ENCODE results near the gene OR1F1. TPM values are rescaled to one million over a fixed set of nuclear protein-coding genes. Genes with fewer than 3 reads are reported as not detected.
"Not testable (repeated sequence)": the region's sequence is repeated elsewhere in the genome, so short reads cannot be mapped to it uniquely, and the experiment has no call there.

The OR1F1 gene
- total RNA-seq (2014; rRNA removed; shearing (Covaris generic); ENCODE audit: low replicate concordance) = not detected in 2 replicates

DNA sequence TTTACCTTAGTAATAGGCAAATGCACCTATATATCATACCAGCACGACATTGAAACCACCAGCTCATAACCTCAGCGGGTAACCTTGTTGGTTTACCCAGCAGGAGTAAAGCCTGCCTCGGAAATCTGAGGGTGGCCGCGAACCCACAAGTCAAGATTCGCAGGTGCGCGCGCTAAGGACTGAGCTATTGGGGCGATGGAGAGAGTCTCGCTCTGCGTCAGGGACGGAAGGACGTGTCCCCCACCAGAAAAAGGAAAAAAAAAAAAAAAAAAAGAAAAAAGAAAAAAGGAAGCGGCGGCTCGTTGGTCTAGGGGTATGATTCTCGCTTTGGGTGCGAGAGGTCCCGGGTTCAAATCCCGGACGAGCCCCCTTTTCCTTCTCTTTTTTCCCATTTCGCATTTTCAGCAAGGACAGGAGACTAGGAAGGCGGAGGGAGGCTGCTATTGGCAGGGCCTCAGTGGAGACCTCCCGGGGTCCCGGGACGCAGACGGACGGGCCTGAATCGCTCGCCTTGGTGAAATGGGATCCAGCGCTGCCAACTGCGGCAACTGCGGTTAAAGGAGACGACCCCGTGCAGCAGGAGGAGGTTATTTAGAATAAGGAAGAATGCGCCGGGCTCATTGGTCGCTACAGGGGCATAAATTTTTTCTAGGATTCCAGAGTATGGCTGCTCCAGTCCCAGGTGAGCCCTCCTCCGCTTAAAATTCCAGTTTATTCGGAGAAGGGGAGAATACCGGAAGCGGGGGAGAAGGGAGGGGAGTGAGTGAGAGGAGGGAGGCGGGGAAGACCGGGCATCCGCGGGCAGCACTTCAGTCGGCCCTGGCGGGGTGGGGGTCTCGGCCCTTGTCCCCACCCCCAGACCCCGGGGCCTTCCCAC lies at the start of gene OR1F1:
Gene OR1F1 (plus strand): TSS at position 407 of the 877 bp plus-strand sequence.
- in situ Hi-C loops (cut with HindIII; ENCODE audit: low pct_unique_long_range_greater_than_20kb, low sequenced_read_pairs) = no loop called here
- peak; percentile 79 for DNase-seq (ENCODE audit: low read depth)

DNA sequence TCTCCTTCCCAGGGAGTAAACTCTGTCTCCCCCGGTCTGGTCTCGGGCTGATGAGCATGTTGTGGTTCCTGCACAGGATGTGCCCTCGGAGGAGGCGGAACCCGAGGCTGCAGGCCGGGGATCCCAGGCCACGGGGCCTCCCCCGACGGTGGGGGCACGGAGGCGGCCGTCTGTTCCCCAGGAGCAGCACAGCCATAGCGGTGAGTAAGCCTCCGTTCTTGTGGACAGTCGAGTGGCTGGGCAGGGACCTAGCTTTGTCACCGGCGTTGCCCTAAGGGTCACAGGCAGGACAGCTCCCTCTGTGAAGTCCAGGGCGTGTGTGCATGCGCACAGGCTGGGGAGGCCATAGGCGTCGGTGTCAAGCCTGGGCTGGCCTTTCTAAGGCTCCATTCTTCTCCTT lies 49.7 kb upstream of the OR1F1 start:
- in situ Hi-C loops (cut with HindIII; ENCODE audit: low pct_unique_long_range_greater_than_20kb, low sequenced_read_pairs) = no loop called here
- no peak for DNase-seq (ENCODE audit: low read depth)

DNA sequence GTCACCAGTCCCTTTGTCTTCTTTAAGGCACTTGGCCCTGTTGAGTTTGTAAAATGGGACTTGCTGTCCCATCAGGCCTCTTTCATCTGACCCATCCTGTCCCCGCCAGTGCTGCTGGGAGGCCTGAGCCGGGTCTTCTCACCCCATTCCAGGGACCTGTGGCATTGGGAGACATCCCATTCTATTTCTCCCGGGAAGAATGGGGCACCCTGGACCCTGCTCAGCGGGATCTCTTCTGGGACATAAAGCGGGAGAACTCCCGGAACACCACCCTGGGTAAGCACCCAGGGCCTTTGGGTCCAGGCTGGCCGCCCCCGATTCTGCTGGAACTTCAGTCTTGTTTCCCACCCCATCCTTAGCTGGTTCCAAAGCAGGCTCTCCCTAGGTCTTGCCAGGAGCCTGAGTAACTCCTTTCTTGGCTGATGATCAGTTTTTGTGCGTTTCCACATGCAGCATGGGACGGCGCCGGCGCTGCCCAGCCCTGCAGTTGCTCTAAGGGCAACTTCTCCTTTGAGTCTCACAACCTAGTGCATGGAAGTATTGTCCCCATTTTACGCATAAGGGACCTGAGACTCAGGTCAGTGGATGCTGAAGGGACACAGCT lies 49.1 kb upstream of the OR1F1 start:
- in situ Hi-C loops (cut with HindIII; ENCODE audit: low pct_unique_long_range_greater_than_20kb, low sequenced_read_pairs) = no loop called here

DNA sequence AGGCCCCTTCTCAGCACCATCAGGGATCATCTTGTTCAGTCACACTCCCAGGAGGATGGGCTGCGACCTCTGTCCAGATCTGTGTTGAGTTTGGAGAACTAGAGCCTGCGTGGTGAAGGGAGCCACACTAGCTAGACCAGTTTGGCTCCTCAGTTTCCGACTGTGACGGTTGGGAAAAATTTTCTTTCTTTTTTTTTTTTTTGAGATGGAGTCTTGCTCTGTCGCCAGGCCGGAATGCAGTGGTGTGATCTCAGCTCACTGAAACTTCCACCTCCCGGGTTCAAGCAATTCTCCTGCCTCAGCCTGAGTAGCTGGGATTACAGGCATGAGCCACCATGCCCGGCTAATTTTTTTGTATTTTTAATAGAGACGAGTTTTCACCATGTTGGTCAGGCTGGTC lies 48.4 kb upstream of the OR1F1 start:
- in situ Hi-C loops (cut with HindIII; ENCODE audit: low pct_unique_long_range_greater_than_20kb, low sequenced_read_pairs); DNase-seq (ENCODE audit: low read depth): not testable (repeated sequence)

More for the DNA sequence above, 49.1 kb upstream of the OR1F1 start:
- no peak for DNase-seq (ENCODE audit: low read depth)

DNA sequence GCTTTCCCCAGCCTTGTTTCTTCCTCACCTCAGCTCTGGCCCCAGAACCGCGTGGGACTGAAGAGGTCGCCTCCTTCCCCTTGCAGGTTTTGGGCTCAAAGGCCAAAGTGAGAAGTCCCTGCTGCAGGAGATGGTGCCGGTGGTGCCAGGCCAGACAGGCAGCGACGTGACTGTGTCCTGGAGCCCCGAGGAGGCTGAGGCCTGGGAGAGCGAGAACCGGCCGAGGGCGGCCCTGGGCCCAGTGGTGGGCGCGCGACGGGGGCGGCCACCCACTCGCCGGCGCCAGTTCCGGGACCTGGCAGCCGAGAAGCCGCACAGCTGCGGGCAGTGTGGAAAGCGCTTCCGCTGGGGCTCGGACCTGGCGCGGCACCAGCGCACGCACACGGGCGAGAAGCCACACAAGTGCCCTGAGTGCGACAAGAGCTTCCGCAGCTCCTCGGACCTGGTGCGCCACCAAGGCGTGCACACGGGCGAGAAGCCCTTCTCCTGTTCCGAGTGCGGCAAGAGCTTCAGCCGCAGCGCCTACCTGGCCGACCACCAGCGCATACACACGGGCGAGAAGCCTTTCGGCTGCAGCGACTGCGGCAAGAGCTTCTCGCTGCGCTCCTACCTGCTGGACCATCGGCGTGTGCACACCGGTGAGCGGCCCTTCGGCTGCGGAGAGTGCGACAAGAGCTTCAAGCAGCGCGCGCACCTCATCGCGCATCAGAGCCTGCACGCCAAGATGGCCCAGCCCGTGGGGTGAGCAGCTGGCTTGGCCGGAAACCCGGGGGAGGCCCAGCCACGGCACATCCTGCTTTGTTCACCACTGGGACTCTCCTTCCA lies 47.2 kb upstream of the OR1F1 start:
- no peak for DNase-seq (ENCODE audit: low read depth)
- in situ Hi-C loops (cut with HindIII; ENCODE audit: low pct_unique_long_range_greater_than_20kb, low sequenced_read_pairs) = no loop called here

DNA sequence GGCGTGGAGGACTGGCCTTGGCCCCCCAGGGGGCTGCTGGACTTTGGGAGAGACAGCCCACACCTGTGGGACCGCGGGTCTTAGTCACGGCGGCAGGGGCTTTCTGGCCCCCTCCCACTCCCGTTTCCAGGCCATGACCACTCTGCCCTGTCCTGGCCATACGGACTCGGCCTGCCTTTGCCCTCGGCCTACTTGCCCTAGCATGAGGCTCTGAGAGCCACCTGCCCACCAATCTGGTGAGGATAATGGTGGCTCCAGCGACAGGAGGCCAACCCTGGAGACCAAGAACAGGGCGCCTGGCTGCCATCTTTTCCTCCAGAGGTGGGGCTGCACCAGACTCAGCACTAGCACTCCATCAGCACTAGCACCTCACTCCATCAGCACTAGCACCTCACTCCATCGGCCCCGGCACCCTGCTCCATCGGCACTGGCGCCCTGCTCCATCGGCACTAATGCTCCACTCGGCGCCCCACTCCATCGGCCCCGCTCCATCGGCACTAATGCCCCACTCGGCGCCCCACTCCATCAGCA lies 46.2 kb upstream of the OR1F1 start:
- in situ Hi-C loops (cut with HindIII; ENCODE audit: low pct_unique_long_range_greater_than_20kb, low sequenced_read_pairs) = no loop called here
- no peak for DNase-seq (ENCODE audit: low read depth)

DNA sequence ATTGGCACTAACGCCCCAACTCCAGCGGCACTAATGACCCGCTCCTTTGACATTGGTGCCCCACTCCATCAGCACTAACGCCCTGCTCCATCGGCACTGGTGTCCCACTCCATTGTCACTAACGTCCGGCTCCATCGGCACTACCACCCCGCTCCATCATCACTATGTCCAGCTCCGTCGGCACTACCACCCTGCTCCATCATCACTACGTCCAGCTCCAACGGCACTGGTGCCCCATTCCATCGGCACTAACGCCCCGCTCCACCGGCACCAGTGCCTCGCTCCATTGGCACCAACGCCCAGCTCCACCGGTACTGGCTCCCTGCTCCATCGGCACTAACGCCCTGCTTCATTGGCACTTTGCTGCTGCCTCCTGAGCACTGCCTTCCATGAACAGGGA lies 45.7 kb upstream of the OR1F1 start:
- DNase-seq (ENCODE audit: low read depth) = no peak
- in situ Hi-C loops (cut with HindIII; ENCODE audit: low pct_unique_long_range_greater_than_20kb, low sequenced_read_pairs) = no loop called here

DNA sequence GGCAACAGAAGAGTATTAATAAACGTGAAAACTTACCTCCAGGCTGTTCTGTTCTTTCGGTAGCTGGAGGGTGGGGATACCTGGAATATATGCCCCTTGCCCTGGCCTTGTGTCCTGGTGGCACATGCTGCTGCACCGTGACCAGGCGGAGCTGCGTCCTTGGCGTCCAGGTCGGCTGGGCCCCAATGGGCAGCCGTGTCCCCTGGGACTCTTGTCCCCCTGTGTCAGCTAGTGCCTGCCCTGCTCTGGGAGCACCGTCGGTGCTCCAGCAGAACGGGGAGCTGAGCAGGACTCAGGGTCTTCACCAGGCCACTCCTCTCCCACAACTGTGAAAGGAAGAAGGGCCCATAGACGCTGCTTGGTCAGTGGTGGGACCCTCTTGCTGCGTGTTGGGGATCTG lies 45.2 kb upstream of the OR1F1 start:
- in situ Hi-C loops (cut with HindIII; ENCODE audit: low pct_unique_long_range_greater_than_20kb, low sequenced_read_pairs) = no loop called here
- no peak for DNase-seq (ENCODE audit: low read depth)

DNA sequence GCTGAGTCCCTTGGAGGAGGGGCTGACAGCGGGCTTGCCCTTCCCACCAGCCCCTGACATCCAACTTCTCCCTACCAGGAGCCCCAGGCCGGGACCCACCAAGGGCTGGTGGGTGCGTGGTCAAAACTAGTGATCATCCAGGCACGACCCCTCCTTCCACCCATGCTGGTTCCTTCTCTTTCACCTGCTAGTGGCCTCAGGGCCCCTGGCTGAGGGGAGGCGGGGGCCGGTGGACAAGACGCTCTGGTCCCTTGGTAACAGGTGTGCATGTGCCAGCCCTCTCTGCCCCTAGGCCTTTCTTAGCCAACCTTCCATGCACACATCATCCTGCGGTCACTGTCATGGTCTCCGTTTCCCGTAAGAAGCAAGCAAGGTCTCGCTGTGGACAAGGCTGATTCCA lies 44.8 kb upstream of the OR1F1 start:
- no peak for DNase-seq (ENCODE audit: low read depth)
- in situ Hi-C loops (cut with HindIII; ENCODE audit: low pct_unique_long_range_greater_than_20kb, low sequenced_read_pairs) = no loop called here

DNA sequence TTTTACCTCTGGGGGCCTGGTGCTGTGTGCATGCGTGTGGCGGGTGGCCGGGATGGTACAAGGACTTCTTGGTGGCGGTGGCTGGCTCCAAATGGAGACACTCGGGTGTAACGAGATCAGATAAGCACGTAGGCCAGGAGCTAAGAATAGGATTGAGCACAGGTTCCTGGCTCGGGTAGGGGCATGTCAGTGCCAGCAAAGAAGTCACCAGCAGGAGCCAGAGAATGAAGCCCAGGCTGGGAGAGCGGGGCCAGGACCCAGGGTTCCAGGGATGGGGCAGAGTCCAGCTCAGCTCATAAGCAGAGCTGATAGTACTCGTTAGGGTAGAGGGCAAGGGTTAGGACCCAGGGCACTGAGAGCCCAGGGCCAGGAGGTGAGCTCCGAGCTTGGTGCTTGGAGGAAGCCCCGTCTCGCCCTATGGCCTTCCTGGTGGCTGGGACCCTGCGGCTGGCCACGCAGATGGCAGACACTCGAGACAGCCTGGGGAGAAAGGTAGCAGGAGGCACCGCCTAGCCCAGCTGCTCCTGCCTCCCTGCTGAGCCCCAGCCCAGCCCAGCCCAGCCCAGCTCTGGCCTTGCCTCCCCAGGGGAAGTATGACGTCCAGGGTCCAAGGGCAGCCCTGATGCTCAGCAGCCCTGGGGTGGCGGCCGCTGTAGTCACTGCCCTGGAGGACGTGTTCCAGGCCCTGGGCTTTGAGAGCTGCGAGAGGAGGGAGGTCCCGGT lies 44.2 kb upstream of the OR1F1 start:
- in situ Hi-C loops (cut with HindIII; ENCODE audit: low pct_unique_long_range_greater_than_20kb, low sequenced_read_pairs) = no loop called here
- no peak for DNase-seq (ENCODE audit: low read depth)

DNA sequence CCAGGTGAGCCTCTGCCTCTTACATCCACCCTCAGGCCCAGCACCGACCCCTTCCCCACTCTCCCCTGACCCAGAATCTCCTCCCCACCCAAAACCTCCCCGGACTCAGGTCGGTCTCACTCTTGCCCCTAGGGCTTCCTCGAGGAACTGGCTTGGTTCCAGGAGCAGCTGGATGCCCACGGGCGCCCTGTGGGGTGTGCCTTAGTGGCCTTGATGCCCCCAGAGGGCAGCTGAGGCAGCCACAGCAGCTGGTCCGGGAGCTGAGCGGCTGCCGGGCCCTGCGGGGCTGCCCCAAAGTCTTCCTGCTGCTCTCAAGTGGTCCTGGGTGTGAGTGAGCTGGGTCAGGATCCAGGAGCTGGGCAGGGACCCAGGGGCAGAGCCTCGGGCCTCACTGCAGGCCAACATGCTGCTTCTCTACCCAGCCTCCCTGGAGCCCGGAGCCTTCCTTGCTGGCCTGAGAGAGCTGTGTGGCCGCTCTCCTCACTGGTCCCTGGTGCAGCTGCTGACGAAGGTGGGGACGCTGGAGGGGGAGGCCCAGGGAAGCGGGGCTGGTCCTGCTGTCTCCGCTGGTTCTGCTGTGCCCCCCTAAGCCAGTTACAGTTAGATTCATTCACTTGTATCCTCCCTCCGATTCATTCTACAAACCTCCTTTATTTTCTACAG lies 43.6 kb upstream of the OR1F1 start:
- no peak for DNase-seq (ENCODE audit: low read depth)
- in situ Hi-C loops (cut with HindIII; ENCODE audit: low pct_unique_long_range_greater_than_20kb, low sequenced_read_pairs) = no loop called here

DNA sequence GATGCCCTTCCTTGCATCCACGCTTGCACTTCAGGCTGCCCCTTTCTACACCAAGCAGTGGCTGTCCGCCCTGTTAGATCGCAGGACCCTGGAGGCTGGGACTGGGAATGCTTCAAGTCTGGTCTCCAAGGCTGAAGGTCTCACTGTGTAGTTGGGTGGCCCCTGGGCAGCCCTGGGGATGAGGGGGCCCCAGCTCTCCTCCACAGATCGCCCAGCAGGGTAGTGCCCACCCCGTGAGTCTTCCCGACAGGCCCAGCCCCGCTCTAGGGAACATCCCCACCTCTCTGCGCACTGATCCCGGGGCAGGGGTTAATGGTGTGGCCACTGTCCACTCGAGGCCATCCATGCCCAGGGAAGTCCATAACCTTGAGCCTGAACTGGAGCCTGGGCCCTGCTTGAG lies 42.9 kb upstream of the OR1F1 start:
- no peak for DNase-seq (ENCODE audit: low read depth)
- in situ Hi-C loops (cut with HindIII; ENCODE audit: low pct_unique_long_range_greater_than_20kb, low sequenced_read_pairs) = no loop called here

DNA sequence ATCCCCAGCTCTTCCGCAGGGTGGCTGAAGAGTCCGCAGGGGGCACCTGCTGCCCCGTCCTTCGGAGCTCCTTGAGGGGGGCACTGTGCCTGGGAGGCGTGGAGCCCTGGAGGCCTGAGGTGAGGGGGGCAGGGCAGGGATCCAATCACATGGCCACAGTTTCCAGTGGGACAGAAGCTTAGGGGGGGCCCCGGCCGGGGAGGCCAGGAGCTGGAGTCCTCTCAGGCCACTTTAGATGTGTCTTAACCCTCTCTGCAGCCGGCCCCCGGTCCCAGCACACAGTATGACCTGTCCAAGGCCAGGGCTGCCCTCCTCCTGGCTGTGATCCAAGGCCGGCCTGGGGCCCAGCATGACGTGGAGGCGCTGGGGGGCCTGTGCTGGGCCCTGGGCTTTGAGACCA lies 42.3 kb upstream of the OR1F1 start:
- in situ Hi-C loops (cut with HindIII; ENCODE audit: low pct_unique_long_range_greater_than_20kb, low sequenced_read_pairs) = no loop called here

DNA sequence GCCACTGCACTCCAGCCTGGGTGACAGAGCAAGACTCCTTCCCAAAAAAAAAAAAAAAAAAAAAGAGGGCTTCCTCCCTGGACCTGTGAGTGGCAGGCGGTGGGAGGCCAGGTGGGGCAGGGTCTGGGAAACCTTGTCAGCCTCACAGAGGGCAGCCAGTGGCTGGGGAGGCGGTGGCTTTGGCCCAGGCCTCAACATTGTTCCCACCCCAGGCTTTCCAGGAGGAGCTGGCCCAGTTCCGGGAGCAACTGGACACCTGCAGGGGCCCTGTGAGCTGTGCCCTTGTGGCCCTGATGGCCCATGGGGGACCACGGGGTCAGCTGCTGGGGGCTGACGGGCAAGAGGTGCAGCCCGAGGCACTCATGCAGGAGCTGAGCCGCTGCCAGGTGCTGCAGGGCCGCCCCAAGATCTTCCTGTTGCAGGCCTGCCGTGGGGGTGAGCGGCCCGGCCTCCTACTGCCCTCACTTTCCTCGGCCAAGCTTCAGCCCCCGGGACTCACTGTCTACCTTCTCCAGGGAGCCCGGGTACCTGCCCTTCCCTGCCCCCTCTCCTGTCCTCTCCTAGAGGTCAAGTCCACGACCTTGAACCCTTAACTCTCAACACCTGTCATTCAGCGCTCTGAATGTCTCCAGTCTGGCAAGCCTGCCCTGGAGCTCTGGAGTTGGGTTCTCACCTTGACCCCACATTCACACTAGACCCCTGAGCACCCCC lies 40.8 kb upstream of the OR1F1 start:
- in situ Hi-C loops (cut with HindIII; ENCODE audit: low pct_unique_long_range_greater_than_20kb, low sequenced_read_pairs) = no loop called here
- DNase-seq (ENCODE audit: low read depth) = no peak

More for the DNA sequence above, 42.3 kb upstream of the OR1F1 start:
- DNase-seq (ENCODE audit: low read depth) = no peak

DNA sequence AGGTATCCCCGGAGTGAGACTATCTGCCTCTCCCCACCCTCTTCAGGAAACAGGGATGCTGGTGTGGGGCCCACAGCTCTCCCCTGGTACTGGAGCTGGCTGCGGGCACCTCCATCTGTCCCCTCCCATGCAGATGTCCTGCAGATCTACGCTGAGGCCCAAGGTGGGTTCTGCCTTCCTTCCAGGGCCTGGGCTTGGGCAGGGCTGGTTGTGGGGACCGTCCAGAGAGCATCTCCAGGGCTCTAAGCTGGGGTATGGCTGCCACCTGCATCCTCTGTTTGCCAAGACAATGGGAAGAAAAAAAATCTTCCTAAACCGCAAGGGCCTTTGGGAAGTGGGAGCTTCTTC lies 40.3 kb upstream of the OR1F1 start:
- in situ Hi-C loops (cut with HindIII; ENCODE audit: low pct_unique_long_range_greater_than_20kb, low sequenced_read_pairs) = no loop called here
- DNase-seq (ENCODE audit: low read depth) = no peak

DNA sequence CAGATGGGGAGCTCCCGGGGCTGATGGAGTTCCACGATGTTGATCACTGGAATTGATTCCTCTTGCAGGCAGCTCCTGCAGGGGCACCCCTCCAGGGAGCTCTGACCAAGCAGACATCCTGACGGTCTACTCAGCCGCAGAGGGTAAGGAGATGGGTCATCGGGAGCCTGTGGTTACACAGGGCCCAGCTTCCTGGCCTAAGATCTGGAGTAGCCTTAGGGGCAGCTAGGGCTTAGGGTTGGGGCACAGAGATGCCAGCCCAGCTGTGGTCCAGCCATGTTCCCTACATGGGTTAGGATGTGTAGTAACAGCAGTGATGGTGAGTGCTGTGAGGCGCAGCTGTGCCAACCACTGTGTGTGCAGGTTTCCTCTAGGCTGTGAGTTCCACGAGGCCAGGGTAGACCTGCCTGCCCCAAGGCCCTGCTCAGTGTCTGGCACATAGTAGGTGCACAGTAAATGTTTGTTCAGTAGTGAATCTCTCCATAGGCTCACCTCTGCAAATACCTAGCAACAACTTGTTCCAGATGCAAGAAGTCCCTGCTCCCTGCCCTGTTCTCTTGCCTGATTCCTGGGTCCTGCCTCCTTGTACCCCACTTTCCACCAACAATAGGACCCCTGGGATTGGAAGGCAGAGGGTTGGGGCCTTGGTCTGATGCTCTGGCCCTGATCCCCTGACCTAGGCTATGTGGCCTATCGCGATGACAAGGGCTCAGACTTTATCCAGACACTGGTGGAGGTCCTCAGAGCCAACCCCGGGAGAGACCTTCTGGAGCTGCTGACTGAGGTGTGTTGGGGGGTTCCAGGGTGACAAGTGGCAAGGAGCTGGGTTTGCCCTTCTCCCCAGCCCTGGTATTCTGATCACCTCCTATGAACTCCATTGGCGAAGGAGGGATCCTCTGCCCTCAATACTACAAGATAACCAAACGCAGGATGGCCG lies 39.5 kb upstream of the OR1F1 start:
- DNase-seq (ENCODE audit: low read depth) = no peak
- in situ Hi-C loops (cut with HindIII; ENCODE audit: low pct_unique_long_range_greater_than_20kb, low sequenced_read_pairs) = no loop called here

All from Caki2 (cell line).